ENCODE measurements around the gene BIN2.
A peak's percentile ranks its signal among the peaks of the same experiment; 100 is the strongest.

Gene BIN2

DNA sequence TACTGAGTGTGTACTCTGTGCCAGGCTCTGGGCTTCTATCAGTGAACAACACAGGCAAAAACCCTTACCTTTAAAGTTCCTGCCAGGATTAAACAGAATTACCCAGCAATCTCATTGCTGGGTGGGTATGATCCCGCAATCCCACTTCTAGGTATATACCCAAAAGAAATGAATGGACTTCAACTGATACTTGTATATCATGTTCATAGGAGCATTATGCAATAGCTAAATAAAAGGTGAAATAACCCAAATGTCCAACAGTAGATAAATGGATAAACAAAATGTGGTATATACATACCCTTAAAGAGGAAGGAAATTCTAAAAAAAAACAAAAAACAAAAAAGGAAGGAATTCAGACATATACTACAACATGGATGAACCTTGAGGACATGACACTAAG lies 70.7 kb downstream of the BIN2 start:
- DNase-seq: no peak

- DNase-seq: no peak
Observed at GRCh38 chr12:51247523-51248206, 76.3 kb downstream of the BIN2 start.

DNA sequence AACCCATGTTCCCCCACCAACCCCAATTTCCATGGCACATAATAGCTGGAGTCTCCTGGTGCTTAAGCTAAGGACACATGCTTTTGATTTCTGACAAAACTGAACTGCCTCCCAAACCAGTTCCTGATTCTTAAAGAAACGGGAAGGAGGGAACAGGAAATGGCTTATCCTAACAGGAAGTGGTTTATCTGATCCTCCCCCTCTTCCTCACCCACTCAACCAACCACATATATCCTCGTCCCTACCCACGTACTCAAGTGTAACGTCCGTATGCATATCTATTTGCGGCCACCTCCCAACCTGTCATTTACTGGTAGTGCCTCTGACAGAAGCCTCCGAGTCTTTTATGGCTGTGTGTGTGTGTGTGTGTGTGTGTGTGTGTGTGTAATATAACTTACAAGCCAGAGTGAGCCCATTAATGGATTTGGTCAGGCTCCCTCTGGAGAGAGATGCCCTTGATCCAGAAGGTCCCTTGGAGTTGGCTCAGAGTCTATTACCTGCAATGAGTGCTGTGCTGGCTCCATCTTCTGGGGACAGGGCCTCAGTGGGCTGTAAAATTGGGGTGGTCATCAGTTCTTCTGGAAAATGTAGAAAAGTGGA lies 77.6 kb downstream of the BIN2 start:
- no peak for DNase-seq

DNA sequence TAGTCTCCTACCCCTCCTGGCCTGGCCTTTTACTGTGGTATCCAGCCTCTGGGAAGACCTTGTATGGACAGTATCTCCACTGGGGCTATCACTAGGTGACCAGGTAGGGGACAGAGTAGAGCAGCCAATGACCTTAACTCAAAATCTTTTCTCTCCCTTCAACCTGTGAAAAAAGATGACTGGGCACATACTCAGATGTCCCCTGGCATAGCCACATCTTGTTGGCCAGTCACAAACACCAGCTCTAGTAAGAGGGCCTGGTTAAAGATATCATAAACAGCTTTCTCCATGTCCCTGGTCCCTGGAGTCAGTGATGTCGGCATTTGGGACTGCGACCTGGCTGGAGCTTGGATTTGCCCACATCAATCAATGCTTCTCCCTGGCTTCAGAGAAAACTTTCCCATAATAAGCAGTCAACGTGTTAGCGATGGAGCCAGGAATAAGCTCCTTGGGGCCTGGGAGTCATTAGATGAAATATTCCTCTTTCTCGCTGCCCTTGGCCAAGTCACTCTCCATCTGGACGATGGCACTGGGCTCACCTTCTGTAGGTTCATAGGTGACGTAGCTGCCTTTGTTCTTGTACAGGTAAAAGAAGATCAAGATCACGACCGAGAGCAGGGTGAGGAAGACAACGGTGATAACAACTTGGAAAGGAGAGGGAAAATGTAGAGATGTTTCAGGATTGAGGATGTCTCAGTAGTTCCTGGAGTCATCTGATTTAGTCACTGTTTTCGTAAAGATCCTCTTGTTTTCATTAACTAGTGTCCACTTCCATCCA lies 78.3 kb downstream of the BIN2 start:
- DNase-seq: no peak

DNA sequence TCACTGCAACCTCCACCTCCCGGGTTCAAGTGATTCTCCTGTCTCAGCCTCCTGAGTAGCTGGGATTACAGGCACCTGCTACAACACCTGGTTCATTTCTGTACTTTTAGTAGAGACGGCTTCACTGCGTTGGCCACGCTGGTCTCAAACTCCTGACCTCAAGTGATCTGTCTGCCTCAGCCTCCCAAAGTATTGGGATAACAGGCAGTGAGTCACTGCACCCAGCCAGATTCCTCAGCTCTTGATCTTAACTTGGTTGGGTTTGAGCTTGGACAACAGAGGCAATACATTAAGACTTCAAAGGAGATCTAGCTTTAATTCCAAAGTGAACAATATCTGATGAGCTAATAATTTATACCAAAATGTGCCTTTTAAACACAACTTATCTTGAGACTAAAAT lies 79.7 kb downstream of the BIN2 start:
- DNase-seq: no peak

- no peak for DNase-seq
Observed at GRCh38 chr12:51242876-51243275, 81.1 kb downstream of the BIN2 start.

GRCh38 chr12:51242120-51242519 lies 81.9 kb downstream of the BIN2 start:
- no peak for DNase-seq

DNA sequence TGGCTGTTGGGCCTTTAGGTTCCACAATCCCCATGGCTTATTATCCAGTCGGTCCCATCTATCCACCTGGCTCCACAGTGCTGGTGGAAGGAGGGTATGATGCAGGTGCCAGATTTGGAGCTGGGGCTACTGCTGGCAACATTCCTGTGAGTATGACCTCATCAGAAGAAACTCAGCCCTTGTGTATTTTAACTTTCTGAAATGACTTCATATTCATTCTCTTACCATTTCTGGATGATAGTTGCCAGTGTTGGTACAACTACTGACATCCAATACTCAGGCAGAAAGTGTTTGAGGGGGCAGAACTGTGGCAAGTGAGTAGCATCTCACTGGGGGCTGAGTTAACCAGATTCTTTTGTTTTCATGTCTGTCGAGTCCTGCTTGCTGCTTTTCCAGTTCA lies 83.0 kb downstream of the BIN2 start:
- no peak for DNase-seq

DNA sequence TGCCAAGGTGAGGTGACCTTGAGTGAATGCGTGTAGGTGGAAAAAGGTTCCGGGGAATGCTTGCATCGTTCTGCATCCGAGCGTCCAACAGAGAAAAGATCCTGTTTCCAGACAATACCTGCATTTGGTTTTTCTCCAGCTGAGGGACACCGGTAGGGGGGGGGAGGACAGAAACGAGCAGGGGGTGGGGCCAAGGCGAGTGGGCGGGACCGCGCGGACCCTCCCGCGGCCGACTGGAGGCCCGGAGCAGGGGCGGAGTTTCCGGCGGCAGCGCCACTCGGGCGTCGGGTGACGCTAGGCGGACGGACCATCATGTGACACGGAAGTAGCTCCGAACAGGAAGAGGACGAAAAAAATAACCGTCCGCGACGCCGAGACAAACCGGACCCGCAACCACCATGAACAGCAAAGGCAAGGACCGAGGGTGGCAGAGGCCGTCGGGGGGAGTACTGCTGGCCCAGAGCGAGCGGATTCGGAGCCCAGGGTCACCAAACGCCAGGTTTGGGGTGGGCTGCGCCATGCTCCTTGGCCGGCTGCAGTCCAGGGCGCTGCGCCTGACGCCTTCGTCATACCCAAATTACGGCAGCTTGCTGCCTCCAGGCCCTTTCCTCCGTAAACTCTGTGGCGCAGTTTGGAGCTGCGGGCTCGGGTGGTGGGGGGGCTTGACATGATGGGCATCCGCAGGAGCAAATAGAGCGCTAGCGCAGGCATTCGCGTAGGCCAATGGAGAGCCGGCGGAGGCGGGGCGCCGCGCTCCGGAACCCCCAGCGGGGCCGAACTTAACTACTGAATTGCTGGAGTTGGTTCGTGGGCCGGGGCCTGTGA lies 85.3 kb downstream of the BIN2 start, which contains the start of gene DAZAP2:
Gene DAZAP2, plus strand, starts transcription at position 317 of the 825 bp plus-strand sequence. Its CDS starts 82 bp downstream, at position 399.
- peak; percentile 89 for DNase-seq

DNA sequence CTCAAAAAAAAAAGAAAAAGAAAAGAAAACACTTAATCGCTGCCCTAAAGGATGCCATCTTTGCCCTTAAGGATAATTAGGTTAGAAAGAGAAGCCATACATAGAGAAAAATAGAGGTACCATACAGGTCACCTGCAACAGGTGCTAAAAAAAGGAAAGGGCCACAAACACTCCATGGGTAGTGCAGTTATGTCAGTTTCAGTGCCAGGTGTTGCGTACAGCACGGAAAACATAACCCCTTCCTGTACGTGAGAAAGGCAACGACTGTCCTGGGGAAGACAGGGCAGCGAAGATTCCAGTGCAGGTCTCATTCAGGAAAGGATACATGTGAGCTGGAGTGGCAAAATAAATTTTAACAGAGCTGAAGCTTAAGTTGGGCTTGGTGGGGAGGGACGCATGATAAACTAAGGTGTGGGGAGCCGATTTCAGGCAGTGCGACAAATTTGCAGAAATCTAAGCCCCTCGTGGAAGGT lies 85.9 kb downstream of the BIN2 start:
- peak; percentile 54 for DNase-seq

DNA sequence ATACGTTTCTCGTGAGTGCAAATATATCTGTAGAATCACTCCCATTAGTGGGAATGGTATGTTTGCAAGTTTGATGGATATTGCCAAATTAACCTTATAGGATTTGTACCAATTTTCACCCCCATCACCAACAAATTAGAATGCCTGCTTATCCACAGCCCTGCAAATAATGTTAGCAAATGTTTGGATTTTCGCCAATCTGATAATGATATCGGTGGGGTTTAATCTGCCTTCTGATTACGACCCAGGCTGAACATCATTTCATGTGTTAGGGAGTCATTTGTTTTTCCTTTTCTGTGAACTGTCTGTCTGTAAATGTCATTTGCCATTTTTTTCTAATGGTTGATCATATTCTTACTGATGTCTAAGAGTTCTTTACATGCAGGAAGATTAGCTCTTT lies 89.4 kb downstream of the BIN2 start:
- DNase-seq: no peak

DNA sequence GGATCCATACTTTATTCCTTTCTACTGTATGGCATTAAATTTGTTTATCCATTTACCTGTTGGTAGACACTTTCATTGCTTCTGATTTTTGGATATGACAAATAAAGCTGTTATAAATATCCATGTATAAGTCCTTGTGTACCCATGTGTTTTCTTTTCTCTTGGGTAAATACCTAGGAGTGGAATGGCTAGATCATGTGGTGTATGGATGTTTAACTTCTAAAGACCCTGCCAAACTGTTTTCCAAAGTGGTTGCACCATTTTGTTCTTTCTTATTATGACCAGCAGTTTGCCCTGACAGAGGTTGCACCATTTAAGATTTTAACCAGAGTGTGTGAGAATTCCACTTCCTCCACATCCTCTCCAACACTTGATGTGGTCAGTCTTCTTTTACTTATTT lies 91.3 kb downstream of the BIN2 start:
- DNase-seq: no peak

Measured in NCI-H526 treated with DMSO at 0.1 percent for 48 hours (cell line).